GM21390 (cell line): ENCODE results near the gene OGN.
A peak's percentile ranks its signal among the peaks of the same experiment; 100 is the strongest.
"Not testable (repeated sequence)": the region's sequence is repeated elsewhere in the genome, so short reads cannot be mapped to it uniquely, and the experiment has no call there.

Experiments
- ATAC-seq: cut with Tn5 transposase; IDR thresholded peaks from one replicate; pipeline ENCODE4 v1.9.1; 2021; ENCODE audit not compliant: unreplicated experiment

Gene OGN, protein sequence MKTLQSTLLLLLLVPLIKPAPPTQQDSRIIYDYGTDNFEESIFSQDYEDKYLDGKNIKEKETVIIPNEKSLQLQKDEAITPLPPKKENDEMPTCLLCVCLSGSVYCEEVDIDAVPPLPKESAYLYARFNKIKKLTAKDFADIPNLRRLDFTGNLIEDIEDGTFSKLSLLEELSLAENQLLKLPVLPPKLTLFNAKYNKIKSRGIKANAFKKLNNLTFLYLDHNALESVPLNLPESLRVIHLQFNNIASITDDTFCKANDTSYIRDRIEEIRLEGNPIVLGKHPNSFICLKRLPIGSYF

DNA sequence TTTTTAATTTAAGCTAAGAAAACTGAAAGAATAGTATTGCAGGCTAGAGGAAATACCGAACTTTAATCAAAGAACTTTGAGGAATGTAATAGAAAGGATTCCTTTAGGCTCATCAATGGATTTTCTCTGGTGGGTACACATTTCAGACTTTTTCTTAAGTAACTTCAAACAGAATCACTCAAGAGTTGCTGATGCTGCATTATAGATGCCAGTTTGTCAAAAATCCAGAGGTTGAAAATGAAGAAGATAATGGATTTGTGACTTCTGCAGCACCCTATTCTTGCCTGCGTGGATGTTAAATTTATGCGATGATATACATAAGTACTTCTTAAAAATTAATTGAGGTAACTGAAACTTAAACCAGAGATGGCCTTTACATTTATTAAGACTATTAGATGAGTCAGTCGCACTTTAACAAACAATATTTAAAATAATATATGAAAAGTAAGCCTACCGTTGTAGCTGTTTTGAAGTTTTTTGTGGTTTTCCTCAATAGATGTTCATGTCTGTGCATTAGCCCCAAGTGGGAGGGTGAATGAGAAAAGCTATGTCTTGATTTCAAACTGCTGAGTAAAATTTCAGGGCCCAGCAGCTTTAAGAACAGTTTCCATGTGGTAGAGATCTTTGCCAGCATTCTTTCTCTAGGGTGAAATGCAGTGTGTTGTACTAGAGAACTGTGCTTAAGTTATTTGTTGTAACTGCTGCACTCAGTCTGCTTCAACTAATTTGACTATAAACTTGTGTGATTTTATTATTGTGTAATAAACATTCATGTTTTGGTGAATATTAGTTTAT lies at the start of gene OGN:
OGN (minus strand) TSS at position 537 of the 795 bp plus-strand sequence. CDS start 1,171 bp downstream, outside the sequence.
- ATAC-seq: no peak

- no peak for ATAC-seq
Measured at GRCh38 chr9:92446536-92446935, 42.2 kb upstream of the OGN start.

DNA sequence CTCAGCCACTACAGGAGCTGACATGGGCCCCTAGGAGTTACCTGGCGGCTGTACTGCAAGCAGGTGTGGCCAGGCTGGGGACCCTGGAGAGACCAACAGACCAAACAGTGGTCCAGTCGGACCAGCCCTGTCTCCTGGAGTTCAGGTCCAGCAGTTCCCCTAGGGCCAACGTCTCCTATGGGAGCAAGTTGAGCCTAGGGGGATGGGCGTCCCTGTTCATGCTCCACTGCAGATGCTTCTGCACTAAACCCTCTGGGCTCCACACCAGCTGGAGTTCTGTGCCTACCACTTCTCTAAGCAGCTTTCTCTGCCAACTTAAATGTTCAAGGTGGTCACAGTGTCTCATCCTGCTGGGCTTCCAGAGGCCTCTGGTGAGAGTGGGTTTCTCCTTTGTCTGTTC lies 40.5 kb upstream of the OGN start:
- no peak for ATAC-seq

DNA sequence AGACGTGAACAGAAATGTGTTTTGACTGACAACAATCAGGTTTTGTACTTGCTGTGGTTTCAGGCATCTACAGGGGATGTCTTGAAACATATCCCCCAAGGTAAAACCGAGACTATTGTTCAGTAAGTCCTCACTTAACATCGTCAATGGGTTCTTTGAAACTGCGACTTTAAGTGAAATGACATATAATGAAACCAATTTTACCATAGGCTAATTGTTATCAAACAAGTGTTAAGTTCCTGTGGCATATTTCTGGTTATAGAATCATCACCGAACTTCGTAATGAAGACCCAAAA lies 36.3 kb upstream of the OGN start:
- ATAC-seq: peak; percentile 63

DNA sequence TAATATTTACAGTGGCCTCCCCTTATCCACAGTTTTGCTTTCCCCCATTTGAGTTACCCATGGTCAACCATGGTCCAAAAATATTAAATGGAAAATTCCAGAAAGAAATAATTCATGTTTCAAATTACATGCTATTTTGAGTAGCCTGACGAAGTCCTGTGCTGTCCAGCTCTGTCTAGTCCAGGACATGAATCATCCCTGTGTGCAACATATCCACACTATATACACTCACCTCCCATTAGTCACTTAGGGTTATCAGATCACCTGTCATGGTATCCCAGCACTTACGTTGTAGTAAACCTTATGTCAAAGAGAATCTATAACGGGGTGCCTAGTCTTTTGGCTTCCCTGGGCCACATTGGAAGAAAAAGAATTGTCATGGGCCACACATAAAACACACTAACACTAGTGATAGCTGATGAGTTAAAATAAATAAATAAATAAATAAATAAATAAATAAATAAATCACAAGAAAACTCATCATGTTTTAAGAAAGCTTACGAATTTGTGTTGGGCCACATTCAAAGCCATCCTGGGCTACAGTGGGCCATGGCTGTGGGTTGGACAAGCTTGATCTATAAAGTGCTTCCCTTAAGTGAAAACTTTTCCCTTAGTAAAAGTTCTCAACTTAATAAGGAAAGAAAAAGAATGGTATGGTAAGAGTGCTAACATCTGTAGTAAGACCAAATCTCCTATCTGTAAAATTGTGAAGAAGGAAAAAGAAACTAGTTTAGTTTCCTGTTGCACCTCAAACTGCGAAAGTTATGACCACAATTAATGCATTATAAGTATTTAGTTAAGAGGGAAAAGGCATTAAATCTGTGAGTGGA lies 35.8 kb upstream of the OGN start:
- no peak for ATAC-seq

GRCh38 chr9:92438900-92439526 lies 34.6 kb upstream of the OGN start:
- ATAC-seq: no peak

GRCh38 chr9:92435263-92435662 lies 30.9 kb upstream of the OGN start:
- ATAC-seq: no peak

DNA sequence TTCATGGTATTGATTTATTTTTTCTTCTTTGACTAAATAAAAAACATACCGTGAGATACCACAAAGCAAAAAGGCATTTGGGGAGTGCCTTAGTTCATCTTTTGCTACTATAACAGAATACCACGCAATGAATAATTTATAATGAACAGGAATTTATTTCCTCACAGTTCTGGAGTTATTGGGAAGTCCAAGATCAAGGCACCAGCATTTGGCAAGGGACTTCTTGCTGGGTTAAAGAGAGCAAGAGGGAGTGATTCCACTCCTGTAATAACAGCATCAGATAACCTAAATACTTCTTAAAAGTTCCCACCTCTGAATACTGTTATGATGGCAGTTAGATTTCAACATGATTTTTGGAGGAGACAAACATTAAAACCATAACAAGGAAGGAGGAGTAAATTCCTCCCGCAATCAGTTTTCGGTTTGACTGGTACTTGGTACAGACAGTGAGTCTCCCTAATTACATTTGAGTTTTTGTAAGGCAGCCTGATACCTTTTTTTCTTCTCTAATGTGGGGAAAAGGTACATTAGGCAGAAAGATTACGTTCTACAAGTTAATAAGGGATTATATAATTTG lies 28.7 kb upstream of the OGN start:
- no peak for ATAC-seq

DNA sequence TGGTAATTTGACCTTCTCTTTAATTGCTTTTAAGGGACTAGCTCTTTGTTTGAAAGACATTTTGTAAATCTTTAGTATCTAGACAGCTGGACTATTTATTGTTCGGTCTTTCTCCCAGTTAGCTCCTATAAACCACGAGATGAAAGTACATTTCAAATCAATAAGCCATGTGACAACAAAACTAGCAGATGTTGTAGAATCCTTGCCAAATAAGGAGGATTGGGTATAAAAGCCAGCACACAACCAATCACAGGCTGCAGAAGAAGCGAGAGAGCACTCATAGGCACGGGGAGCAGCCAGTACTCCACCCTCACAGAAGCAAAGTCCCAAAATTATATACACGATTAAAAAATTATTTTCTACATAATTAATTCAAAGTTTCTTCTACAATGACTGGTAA lies 28.0 kb upstream of the OGN start:
- ATAC-seq: no peak

DNA sequence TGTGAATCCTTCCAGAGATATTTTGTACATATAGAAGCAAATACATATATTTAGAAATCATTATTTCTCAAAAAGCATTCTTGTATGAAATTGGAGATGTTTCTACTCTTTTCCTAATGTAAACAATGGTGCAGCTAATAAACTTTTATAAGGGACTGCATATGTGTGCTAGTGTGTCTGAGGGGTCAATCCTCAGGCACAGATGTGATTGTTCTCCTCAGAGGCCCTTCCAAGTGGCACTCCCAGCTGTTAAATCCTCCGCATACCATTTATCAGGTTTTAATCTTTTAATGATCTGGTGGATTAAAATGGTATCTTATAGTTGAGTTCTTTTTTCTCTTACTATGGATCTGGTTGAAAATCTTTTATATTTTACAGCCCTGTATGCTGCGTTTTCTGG lies 25.5 kb upstream of the OGN start:
- ATAC-seq: no peak

DNA sequence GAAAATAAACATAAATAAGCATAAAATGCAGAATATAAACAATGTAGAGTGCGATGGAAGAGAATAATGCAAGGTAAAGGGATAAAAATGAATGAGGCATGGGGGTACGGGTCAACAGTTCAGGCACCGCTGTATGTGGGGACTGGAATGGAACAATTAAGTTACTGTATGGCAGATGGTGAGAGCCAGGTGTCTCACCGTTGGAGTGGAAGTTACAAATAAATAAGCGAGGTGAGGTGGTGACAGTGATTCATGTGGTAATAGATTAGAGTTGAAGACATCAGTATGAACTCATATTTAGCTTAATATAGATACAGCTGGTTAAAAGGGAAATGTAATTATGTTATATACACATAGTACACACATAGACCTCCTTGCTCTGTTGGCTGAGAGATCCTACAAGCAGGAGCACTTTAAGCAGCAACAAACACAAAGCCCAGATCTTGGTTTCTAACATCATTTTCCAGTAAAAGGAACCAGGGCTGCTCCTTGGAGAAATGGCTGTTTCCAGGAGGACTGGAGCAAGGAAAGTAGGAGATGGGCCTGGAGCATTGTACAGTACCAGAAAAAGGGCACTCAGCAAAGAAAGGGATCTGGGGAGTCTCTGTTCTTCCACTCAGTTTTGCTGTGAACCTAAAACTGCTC lies 22.2 kb upstream of the OGN start:
- no peak for ATAC-seq

GRCh38 chr9:92425474-92425873 lies 21.1 kb upstream of the OGN start:
- no peak for ATAC-seq

DNA sequence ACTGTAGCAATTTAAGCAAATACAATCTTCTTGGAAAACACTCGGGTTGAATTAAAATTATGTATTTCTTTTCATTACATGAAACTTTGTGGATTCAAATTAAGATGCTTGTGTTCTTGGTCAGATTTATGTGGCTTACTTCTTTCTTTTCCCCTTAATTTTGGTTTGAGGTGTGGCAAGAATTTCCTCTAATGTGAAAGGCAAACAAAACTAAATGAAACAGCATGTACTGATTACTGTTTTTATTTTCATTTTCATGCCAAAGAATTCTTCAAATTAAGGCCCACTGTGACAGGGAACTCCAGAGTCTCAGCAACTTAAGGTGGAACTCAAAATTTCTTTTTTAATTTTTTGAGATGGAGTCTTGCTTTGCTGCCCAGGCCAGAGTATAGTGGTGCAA lies 20.0 kb upstream of the OGN start, which contains the start of gene OMD:
OMD (minus strand) TSS at position 132 of the 400 bp plus-strand sequence. CDS start 6,913 bp downstream, outside the sequence.
- ATAC-seq: no peak

GRCh38 chr9:92423612-92424011 lies 19.2 kb upstream of the OGN start:
- ATAC-seq: no peak

DNA sequence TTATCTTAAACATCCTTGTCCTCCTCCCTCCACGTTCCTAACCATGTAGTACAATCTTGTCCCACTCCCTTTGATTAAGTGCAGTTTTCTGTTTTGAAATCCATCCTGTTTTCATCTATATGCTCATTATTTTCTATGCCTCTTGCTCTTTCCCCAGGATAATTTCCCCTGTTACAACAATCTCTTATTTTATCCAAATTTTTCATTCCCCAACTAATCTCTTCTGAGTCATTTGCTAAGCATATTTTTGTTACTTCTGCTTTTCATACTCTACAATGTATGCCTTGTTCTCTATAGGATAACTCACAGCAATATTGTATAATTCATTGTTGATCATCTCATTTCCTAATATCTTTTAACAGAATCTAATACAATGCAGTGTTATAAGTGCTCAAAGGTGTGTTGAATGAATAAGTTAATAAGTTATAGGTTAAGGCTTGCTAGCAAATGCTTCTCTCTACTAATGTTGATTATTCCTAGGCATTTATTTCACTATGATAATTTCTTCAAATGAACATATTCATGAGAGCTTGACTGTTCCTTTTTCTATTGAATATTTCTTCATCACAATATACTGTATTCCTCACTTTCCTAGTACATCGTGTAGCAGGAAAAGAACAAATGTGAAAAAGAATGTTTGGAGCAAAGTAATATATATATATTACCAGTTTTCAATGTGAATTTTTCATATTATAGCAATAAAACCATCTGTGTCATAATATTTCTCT lies 18.4 kb upstream of the OGN start:
- ATAC-seq: no peak

- no peak for ATAC-seq
Measured at GRCh38 chr9:92414566-92414965, 10.2 kb upstream of the OGN start.

DNA sequence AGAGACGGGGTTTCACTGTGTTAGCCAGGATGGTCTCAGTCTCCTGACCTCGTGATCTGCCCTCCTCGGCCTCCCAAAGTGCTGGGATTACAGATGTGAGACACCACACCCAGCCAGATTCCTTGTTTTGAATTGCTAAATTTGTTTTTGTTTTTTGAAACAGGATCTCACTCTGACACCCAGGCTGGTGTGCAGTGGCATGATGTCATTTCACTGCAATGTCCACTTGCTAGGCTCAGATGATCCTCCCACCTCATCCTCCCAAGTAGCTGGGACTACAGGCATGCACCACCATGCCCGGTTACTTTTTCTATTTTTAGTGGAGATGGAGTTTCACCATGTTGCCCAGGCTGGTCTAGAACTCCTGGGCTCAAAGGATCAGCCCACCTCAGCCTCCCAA lies 6.8 kb upstream of the OGN start:
- not testable (repeated sequence) for ATAC-seq

- ATAC-seq: no peak
Measured at GRCh38 chr9:92408747-92409478, 4.5 kb upstream of the OGN start.

DNA sequence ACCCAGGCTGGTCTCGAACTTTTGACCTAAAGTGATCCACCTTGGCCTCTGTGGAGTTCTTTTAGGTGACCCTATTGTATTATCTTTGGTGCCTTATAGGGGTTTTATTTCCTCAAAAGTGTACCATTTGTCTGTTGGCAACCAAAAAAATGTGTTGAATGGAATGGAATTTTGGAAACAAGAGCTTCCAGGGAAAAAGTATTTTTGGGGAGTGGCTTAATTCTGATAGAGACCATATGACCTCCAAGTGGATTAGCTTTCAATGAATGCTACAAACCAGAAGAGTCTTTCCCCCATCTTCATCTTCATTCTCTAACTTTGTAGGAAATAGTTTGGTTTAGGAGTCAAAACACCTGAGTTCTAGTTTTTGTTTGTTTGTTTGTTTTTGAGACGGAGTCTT lies 3.4 kb upstream of the OGN start:
- ATAC-seq: no peak
